ENCODE measurements around the gene OR6B2.
"Not testable (repeated sequence)": the region's sequence is repeated elsewhere in the genome, so short reads cannot be mapped to it uniquely, and the experiment has no call there.

OR6B2 gene

DNA sequence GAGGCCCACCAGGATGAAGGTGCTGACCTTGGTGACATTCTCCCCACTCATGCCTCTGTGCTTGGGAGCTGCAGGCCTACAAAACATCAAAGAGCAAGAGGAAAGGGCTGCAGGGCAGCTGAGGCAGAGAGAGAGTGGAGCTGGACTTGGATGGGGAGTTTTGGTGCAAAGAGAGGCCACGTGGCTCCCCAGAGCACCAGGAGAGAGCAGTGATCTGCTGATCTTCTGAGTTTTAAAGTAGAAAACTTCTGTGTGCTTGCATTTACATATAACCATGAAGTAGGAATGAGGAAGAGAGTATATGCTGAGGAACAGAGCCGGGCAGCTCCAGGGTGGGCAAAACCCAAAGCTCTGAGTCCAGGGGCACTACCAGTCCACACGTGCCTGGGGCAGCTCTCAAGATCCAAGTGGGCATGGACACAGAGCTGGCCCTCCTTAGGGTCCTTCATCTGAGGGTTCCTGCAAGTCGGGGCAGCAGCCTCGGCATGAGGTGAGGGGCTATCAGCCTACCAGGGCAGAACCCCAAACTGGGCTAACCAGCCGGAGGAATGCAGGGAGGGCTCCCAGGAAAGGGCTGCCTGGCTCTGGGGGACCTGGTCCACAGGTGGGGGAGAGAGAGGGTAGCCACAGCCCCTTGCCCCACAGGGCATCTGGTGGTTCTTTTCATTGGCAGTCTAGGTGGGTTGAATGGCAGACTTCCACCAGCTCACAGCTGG, at the start of gene OR6B2:
OR6B2 (minus strand) TSS at position 51 of the 716 bp plus-strand sequence; CDS start at position 51, 0 bp downstream.
- DNase-seq (ENCODE audit: low read depth), result no peak

DNA sequence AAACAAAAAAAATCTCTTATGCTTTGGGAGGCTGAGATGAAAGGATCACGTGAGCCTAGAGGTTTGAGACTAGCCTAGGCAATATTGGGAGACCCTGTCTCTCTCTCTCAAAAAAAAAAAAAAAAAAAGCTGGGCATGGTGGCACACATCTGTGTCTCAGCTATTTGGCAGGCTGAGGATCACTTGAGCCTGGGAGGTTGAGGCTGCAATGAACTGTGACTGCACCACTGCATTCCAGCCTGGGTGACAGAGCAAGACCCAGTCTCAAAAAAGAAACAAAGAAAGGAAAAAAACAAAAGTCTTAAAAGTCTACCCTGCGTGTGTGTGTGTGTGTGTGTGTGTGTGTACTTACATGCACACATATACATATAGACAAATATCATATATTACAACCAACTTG, 48.4 kb upstream of the OR6B2 start:
- DNase-seq (ENCODE audit: low read depth), result no peak

DNA sequence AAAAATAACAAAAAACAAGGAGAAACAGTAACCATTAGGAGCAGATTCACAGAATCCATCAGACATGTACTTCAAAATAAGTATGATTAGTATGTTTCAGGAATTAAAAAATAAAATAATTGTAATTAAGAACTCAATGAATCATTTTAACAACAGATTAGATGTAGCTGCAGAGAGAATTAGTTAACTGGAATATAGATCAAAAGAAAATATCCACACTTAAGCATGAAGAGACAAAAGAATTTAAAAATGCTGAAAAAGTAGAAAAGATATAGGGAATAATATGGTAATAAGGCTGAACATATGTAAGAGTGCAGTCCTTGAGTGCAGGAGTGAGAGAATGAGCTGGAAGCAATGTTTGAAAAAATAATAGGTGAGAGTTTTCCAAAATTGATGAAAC, 47.2 kb upstream of the OR6B2 start:
- no peak for DNase-seq (ENCODE audit: low read depth)

DNA sequence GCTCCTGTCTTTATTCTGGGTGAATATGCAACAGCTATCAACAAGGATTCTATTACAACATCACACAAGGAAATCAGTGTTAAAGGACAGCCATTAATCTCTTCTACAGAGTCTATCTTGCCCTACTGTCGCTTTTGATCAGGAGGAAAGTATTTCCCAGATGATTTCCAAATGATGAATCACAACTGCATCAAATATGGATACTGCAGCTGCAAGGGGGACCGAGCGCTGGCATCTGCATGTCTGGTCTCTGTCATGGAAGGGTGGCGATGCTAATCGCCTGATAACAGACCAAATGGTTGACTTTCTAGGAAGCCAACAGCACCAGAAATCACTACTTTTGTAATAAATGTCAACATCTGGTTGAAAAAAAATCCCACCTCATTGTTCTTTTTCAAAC, 44.3 kb upstream of the OR6B2 start:
- no peak for DNase-seq (ENCODE audit: low read depth)

DNA sequence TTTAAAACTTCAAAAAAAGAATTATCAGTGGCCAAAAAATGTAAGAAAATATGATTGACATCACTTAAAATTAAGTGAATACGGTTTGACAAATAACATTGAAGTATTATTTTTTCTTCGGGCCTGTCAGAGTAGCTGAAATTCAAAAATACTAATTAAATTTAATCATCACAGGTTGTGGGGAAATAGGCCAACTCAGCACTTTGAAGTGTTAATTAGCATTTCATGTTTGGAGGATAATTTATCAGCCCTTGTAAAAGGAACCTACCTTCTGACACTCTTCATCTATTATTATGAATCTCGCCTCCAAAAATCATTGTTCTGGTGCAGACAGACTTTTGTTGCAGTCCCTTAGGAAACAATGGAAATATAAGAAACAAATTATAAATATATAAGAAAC, 40.7 kb upstream of the OR6B2 start:
- DNase-seq (ENCODE audit: low read depth), result no peak

DNA sequence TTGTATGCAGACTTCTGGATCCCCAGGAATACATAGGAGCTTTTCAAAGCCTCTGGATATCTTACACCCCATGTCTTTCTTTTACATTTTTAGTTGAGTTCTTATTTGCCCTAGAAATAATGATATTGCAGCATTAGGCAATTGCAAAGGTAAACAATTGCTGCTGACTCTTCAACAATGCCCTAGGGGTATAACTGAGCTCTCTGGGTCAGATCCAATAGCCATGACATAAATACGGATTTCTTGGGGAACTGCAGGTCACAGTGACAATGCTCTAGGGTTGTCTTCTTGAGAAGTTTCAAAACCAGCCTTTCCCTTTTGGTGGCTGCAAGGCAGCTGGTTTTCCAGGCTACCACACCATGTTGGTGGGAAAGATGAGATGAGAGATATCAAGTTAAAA, 39.6 kb upstream of the OR6B2 start:
- DNase-seq (ENCODE audit: low read depth), result no peak

DNA sequence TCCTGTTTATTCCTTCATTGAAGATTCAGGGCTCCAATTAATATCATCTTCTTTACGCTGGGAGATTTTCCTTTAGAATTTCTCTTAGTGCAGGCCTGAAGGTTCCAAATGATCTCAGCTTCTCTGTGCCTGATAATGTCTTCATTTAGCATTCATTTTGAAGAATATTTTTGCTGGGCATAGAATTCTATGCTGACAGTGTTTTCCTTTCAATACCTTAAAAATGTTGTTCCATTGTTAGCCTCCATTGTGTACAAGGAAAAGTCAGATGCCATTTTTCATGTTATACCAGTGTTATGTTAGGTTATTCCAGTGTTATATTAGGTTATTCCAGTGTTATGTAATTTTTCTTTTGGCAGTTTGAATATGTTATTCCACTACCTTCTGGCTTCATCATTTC, 38.0 kb upstream of the OR6B2 start:
- DNase-seq (ENCODE audit: low read depth), result no peak

DNA sequence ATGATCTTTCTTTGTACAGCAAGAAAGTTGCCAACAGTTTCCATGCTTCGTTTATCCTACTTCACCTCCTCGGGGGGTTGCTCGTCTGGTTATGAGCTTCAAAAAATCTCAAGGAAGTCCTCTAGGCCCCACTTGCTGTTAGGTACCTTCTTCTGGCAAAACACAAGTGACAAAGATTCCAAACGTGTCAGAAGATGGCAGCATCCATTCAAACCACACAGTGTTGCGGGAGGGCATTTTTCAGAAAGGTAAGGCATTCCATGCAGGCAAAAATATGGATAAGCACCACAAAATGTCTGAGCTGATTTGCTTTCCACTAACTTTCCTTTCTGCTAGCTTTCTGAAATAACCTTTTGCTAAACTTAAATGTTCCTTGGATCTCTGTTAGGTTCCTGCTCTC, 36.3 kb upstream of the OR6B2 start:
- DNase-seq (ENCODE audit: low read depth), result no peak

DNA sequence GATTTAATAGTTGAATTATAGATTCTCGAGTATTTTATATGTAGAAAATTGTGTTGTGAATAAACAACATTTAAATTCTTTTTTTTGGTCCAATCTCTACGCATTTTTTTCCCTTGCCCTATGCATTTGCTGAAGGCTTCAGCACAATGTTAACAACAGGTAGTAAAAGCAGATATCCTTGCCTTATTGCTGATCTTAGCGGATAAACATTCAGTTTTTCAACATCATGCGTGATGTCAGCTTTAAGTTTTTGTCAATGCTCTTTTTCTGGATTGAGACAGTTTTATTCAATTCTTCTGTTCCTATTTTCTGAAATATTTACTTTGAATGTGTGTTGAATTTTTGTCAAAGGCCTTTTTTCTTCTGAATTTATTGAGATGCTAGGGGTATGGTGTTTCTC, 34.7 kb upstream of the OR6B2 start:
- DNase-seq (ENCODE audit: low read depth), result no peak

DNA sequence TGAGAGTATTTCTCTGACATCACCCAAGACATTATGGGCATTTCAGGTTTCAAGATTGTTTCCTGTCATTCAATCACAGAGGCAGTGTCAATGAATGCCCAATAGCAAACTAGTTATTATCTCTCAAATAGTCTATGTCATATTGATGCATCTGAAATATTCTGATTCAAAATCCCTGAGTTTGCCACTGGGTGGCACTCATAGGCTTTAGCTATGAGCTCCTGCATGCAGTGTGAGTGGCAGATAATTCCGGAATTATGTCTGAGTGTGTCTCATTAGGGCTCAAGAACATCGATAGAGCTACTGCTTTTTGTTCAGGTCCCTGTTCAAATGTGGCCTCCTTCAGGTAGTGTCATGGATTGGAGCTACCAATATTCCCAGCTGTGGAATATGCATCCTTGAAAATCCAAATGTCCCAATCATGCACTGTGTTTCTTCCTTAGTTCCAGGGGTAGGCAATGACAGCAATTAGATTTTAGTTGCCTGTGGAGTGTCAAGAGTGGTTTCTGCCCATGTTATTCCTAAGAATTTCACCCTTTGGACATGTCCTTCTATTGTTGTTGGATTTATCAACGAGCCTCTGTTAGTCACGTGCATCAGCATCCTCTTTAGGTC, 30.9 kb upstream of the OR6B2 start:
- DNase-seq (ENCODE audit: low read depth), result no peak

DNA sequence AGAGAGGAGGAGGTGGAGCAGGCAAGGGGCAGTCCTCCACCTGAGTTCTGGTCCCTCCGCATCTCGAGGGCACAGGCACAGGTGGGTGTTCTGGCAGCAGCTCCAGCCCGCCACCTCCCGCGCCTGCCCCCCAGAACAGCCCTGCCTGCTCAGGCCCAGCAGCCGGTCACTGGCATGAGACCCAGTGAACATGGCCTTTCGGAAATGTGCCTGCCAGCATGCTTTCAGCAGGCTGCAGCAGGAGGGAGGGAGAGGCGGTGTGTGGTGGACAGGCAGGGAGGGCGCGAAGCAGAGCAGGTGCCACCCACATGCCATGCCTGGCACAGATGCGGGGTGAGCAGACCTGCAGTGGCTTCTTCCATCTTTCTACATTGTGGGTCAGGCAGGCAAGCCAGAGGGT, 26.4 kb upstream of the OR6B2 start:
- DNase-seq (ENCODE audit: low read depth), result no peak

DNA sequence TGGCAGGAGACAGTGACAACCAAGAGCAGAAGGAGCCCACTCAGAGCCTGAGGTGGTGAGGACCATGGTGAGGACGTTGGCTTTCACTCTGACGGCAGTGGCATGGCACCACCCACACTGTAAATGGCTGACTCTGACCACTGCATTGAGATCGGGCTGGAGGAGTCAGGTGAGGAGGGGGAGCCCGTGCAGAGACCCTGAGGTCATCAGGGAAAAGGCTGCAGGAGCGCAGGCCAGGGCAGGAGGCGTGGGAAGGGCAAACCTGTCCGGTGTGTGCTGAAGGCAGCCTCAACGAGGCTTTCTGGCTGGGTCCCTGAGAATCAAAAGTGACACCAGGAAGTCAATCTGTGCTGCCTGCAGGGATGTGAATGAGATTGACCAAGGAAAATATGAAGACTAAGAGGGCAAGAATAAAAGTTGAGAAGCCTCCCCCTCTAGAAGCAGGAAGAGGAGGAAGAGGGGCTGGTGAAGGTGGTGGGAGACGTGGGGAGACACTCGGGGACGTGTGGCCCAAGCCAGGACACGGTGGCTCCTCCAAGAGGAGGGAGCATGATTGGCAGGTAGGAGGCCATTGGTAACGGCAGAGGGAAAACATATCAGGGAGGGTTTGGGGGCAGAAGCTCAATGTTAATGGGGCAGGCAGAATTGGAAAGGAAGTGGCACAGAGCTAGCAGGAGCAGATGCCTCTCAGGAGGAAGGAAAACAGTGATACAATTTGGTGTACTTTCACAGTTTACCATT, 25.1 kb upstream of the OR6B2 start:
- no peak for DNase-seq (ENCODE audit: low read depth)

DNA sequence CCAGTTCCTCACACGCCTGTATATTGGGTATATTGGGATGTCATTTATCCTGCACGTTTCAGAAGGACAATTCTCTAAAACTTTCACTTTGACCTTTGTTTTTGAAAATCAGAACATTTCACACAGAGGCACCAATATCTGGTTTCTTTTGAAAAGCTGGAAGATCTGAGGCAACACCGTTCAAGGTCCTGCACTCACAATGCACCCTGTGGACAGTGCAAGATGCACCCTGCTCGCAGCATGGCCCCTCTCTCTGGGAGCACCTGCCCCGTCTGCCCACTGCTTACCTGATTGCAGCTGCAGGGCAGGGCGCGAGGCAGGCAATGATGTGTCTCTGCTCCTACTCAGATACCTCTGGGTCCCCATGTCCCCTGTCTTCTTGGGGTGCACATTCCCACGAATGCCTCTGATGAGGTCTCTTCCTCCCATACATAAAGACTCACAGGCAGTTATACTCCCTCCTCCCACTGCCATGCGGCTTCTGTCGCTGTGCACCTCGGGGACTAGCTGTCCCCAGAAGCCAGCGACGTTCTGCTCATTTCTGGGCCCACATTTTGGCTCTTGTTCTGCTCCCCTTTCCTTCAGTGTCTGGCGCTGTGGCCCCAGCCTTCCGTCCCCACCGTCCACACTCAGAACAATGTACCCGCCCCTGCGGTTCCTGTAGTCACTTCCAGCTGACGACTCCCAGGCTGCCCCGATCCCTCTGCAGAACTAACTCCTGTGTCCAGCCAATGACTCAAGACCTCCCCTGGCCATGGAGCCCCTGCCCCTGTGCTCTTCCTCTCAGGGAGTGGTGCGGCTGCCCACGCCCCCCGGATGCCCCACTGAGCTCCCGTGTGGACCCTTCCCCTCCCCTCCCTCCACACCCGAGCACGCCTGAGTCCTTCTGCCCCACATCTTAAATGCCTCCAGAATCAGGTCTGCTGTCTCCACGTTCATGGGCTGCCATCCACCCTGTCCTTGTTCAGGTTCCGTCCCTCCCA, 23.2 kb upstream of the OR6B2 start, which contains the start of gene OR6B3:
OR6B3 (minus strand) TSS at position 349 of the 983 bp plus-strand sequence.
- no peak for DNase-seq (ENCODE audit: low read depth)

DNA sequence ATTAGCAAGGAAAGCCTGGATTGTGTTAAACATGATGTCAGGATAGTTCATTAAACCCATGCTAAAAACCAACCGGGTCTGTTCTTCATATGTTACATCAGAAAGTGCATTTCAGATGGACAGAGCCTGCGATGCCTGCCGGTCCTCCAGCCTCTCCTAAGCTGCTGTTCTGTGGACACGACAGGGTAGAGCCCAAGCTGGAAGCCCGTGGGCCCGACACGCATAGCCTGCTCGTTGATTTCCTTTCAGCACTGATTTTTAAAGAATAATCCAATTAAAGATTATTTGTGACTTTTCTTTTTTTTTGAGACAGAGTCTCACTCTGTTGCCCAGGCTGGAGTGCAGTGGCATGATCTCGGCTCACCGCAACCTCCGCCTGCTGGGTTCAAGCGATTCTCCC, 22.3 kb upstream of the OR6B2 start:
- no peak for DNase-seq (ENCODE audit: low read depth)

DNA sequence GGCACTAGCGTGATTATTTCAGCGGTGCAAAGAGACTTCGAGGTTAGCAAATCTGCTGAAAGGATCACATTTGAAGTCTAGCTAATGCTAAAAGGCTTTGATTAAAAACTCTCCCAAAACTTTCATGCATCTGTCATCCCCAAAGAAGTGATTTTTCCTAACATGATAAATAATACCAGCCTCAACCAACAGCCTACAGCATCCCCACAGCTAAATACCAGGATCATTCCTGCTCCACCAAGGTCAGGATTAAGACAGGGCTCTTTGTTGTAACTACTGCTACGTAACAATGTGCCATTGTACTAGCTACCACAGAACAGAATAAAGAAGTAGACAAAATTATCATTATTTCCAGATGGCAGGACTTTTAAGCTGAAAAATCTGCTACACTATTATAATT, 21.5 kb upstream of the OR6B2 start:
- no peak for DNase-seq (ENCODE audit: low read depth)

DNA sequence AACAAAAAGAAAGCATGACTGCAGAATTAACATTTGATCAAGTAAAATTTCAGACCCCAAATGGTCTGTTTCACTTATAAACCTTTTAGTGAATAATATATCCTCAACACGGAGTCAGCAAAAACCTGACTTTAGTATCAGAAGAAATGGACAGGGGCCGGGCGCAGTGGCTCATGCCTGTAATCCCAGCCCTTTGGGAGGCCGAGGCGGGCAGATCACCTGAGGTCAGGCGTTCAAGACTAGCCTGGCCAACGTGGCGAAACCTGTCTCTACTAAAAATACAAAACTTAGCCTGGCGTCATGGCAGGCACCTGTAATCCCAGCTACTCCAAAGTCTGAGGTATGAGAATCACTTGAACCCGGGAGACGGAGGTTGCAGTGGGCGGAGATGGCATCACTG, 20.0 kb upstream of the OR6B2 start:
- no peak for DNase-seq (ENCODE audit: low read depth)

DNA sequence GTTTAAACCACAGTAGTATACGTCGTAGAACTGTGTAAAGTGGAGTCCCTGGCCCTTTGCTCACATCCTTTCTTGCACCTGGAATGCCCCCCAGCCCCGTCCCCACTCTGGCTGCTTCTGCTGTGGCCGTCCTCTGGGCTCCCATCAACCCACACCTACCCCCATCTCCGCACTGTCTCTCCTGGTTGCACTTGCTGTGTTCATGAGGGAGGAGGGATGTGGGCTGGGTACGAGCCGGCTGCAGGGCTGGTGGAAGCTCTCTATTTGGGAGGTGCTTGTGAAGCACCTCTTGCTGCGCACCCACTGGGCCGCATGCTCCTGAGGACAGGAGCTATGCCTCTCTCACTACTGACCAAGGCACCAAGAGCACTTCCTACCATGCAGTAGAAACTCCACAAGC, 18.0 kb upstream of the OR6B2 start:
- no peak for DNase-seq (ENCODE audit: low read depth)

DNA sequence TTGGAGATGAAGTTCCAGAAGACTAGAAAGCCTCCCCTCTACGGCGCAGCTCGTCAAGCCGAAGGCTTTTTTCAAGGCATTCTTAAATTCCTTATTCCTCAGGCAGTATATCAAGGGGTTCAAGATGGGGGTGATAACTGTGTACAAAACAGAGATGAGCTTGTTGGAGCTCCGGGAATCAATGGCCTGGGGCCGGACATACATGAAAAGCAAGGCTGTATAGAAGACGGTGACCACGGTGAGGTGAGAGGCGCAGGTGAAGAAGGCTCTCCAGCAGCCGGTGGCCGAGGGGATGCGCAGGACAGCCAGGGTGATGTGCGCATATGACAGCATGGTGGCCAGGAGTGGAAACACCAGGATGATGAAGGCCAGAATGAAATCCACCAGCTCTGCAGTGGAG, 14.9 kb upstream of the OR6B2 start:
- DNase-seq (ENCODE audit: low read depth), result no peak

DNA sequence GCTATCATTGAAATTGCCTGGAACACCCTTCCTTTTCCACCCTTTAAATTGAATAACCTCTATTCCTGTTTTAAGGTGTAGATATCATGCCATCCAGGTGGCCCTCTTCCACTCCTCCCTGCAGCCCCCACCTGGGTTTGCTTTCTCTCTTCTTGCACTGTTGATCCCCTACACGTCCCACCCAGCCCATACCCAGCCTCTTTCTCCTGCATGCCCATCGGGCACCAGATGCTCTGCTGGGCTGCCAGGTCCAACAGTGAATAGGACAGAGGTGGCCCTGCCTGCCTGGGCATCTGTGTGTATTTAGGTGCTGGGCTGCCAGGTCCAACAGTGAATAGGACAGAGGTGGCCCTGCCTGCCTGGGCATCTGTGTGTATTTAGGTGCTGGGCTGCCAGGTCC, 13.9 kb upstream of the OR6B2 start:
- DNase-seq (ENCODE audit: low read depth), result not testable (repeated sequence)

DNA sequence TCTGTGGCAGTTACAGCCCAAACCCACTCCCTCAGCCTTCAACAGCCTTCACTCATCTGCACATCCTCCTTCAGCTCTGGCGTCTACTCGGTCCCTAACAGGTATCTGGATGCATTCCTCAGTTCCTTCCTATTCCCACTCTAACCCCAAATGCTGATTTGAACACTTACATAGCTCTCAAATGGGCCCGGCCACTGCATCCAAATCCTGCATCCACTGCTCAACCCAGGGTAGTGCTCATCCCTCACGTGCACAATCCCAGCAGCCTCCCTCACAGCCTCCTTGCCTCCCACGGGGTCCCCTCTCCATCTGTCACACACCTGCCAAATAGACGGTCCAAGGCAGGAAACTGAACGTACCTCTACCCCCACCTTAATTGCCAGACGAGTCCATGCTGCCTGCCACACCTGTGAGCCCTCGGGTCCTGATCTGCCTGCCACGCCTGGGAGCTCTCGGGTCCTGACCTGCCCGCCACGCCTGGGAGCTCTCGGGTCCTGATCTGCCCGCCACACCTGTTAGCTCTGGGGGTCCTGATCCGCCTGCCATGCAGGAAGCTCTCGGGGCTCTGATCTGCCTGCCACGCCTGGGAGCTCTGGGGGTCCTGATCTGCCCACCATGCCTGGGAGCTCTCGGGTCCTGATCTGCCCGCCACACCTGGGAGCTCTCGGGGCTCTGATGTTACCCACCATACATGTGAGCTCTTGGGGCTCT, 13.2 kb upstream of the OR6B2 start:
- DNase-seq (ENCODE audit: low read depth), result no peak

DNA sequence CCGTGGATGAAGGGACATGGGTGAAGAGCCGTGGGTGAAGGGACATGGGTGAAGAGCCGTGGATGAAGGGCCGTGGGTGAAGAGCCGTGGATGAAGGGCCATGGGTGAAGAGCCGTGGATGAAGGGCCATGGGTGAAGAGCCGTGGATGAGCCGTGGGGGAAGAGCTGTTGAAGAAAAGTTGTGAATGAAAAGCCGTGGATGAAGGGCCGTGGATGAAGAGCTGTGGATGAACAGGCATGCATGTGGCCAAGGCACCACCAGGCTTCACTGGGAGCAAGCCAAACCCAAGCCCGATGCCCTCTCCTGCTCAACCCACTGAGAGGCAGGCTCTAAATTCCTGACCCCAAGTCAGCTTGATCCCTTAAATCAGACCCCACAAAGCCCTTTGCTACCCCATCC, 12.5 kb upstream of the OR6B2 start:
- no peak for DNase-seq (ENCODE audit: low read depth)
